CD4-positive, alpha-beta T cell treated with Interleukin-6 at 100 ng/mL for 8 hours (primary cell): Measurements from ENCODE around the gene FUT8.
"Not testable (repeated sequence)": the region's sequence is repeated elsewhere in the genome, so short reads cannot be mapped to it uniquely, and the experiment has no call there.

Experiments
- DNase-seq: peaks from one replicate; pipeline ENCODE4 v3.0.0-alpha.2; 2020; ENCODE audit warnings: mixed read lengths, low spot score

Gene FUT8

DNA sequence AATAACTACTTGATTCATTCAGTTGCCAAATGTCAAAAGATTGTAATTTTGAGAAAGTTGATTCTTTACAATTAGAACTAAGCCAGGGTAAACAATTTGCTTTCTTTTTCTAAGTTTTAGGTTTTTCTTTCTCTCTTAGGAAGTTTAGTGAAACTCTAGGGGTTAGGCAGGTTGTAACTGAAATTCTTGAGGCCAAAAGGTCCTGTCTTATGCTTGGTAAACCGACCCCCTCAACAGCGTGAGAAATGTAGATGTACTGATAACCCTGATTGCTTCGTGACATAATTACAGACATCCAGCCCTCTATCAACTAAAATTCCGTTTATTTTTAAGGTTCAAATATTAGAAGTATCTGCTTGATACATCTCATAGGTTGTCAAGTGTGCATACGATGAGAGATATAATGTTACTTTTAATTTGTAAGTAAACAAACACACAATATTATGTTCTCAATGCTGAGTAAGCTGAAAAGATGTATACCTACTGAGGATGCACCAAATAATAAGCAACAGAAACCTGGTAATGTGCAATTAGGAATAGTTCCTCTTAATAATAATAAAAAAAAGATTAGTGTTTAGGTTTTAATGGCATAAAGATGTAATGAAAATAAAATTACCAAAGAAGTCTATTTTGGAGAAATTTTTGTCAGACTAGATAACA is 7.2 kb downstream of the FUT8 start:
- DNase-seq, result no peak

DNA sequence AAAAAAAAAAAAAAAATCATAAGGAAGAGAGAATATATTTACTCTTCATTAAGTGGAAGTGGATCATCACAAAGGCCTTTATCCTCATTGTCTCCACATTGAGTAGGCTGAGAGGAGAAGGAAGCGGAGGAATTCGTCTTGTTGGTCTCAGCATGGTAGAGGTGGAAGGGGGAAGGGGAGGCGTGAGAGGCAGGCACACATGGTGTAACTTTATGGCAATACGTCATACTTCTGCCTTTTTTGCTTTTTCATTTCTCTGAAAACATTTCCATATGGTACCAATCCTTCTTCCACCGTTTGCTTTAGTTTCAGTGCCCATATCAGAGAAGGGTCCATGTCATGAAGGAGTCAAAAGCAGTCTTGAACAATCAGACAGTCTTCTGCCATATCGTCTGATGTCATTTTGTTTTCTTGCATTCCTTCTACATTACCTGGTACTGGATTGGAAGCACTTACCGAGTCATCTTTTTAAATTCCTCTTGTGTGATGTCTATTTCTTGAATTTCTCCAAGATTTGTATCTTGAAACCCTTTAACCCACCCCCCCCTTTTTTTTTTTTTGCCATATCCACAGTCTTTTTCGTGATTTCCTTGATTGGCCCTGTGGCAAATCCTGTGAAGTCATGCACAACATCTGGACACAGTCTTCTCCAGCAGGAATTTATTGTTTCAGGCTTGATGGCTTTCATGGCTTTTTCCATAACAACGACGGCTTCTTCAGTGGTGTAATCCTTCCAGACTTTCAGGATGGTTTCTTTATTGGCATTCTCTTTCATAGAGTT is 8.9 kb downstream of the FUT8 start:
- DNase-seq, result no peak

DNA sequence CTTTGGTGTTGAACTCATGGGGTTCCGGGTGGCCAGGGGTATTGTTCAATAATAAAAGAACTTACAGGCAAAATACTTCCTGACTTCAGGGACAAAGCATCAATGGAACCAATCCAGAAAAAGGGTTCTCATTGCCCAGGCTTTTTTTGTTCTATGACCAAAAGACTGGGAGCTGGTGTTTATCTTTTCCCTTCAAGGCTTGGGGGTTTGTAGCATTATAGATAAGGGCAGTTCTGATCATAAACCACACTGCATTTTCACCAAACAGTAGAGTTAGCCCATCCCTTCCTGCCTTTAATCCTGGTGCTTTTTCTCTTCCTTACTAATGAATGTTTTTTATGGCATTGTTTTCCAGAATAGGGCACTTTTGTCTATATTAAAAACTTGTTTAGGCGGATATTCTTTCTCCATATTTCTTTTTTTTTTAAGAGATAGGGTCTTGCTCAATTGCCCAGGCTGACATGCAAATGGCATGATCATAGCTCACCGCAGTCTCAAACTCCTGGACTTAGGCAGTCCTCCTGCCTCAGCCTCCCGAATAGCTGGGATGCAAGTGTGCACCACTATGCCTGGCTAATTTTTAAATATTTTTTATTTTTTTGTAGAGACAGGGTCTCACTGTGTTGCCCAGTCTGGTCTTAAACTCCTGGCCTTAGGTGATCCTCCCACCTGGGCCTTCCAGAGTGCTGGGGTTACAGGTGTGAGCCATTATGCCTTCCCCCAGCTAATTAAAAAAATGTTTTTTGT is 9.7 kb downstream of the FUT8 start:
- DNase-seq, result no peak

DNA sequence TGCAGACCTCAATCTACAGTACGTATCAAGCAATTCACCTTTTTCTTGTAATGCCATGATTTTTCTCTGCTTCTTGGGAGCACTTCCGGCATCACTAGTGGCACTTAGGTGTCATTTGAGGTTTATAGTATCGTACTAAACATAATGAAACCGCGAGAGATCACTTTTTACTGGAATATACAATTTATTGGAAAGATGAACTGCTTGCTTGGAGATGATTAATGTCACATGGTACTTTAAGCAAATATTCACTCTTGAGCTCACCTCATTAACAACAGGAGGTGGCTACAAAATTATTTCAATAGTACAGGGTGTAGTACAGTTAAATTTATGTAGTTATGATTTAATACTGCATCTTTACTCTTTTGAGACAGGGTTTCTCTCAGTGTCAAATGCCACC is 11.5 kb downstream of the FUT8 start:
- DNase-seq, result no peak

DNA sequence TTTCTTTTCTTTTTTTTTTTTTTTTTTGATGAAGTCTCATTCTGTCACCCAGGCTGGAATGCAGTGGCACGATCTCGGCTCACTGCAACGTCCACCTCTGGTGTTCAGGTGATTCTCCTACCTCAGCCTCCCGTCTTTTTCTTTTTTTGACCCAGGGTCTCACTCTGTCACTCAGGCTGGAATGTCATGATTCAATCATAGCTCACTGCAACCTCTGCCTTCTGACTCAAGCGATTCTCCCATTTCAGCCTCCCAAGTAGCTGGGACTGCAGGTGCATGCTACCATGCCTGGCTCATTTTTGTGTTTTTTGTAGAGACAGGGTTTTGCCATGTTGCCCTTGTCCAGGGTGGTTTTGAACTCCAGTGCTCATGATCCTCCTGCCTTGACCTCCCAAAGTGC is 12.0 kb downstream of the FUT8 start:
- no peak for DNase-seq

DNA sequence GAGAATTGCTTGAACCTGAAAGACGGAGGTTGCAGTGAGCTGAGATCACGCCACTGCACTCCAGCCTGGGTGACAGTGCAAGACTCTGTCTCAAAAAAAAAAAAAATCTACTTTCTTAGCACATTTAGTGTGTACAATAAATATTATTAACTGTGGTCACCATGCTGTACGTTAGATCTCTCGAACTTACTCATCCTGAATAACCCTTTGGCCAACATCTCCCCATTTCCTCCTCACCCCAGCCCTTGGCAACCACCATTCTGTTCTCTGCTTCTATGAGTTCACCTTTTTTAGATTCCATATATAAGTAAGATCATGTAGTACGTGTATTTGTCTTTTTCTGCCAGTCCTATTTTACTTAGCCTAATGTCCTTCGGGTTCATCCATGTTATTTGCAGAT is 13.4 kb downstream of the FUT8 start:
- no peak for DNase-seq

DNA sequence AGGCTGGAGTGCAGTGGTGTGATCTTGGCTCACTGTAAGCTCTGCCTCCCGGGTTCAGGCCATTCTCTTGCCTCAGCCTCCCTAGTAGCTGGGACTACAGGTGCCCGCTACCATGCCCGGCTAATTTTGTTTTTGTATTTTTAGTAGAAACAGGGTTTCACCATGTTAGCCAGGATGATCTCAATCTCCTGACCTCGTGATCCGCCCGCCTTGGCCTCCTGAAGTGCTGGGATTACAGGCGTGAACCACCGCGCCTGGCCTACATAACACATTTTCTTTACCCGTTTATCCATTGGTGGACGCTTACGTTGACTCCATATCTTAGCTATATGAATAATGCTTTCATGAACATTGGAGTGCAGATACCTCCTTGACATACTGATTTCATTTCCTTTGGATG is 14.4 kb downstream of the FUT8 start:
- DNase-seq, result not testable (repeated sequence)

DNA sequence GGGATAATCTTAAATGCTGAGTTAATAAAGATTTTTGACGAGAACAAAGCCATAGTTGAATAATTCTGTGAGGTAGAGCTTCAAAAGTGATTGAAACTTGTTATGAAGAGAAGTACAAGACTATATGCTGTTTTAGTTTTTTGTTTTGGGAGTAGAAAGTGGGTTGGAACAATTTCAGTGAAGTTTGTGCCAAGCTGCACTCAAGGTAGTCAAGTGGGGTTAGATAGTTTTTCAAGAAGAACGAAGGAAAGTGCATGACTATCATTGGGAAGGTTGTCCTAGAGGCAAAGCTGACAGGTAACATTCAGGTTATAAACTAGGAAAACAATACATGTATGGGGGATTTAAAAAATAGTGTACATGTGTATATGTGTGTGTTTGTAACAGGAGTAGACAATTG is 16.2 kb downstream of the FUT8 start:
- no peak for DNase-seq

DNA sequence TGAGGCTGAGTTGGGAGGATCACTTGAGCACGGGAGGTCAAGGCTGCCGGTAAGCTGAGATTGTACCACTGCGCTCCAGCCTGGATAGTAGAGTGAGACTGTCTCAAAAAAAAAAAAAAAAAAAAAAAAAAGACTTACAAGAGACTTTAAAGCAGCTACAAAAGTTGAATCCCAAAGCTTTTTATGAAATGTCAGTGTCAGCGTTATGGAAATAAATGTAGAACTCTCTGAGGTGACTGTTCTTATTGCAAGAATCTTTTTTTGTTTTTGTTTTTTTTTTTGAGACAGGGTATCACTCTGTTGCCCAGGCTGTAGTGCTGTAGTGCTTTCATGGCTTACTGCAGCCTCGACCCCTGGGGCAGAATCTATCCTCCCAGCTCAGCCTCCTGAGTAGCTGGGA is 17.2 kb downstream of the FUT8 start:
- DNase-seq, result no peak

DNA sequence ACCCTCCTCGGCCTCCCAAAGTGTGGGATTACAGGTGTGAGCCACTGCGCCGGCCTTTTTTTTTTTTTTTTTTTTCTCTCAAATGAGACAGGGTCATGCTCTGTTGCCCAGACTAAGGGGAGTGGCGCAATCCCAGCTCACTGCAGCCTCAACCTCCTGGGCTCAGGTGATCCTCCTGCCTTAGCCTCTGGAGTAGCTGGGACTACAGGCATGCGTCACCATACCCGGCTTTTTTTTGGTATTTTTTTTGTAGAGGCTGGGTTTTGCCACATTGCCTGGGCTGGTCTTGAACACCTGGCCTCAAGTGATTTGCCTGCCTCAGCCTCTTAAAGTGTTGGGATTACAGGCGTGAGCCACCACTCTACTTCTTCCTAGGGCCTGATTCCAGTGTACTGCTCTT is 18.7 kb downstream of the FUT8 start:
- no peak for DNase-seq

DNA sequence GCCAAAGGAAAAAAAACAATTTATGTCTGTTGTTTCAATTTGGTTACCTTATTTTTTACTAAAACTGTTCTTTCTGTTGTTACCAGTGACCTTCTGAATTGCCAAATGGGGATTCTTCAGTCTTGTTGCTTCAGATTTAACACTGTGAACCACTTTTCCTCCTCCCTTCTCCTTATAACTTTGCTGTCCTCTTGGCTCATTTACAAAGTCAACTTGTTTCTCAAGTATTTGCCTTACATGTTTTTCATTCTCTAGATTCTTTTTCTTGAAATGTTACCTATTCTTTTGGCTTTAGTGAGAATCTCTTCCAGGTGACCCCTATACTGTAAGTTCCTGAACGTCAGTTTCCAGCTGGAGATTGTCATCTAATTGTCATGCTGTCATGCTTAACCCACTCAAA is 19.4 kb downstream of the FUT8 start:
- no peak for DNase-seq

DNA sequence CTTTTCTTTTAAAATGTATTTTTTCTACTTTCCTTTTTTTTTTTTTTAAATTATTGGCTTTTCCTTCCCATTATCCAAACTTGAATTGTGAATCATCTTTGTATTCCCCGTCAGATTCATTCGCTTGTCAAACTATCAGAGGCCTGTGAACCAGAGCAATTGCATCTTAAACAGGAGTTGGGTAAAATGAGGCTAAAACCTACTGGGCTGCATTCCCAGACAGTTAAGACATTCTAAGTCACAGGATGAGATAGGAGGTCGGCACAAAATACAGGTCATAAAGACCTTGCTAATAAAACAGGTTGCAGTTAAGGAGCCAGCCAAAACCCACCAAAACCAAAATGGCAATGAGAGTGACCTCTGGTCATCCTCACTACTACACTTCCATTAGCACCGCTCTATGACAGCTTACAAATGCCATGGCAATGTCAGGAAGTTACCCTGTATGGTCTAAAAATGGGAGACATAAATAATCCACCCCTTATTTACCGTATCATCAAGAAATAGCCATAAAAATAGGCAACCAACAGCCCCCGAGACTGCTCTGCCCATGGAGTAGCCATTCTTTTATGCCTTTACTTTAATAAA is 19.9 kb downstream of the FUT8 start:
- DNase-seq, result no peak

DNA sequence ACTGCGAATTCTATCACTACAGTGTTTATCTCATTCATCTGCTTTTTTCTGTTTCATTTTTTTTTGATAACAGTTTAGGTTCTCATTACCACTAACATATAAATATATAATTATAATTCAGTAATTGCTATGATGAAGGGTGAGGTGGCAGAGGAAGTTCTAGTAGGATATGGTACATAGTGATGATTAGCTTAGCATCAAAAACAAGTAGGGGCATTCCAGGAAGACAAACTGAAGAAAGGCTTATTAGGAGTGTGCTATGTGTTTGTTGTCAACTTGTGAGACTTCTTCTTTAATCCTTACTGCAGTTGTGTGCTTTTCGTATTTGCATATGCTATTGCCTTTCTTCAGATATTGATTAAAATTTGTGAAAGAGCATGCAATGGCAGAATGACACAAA is 20.6 kb downstream of the FUT8 start:
- no peak for DNase-seq

DNA sequence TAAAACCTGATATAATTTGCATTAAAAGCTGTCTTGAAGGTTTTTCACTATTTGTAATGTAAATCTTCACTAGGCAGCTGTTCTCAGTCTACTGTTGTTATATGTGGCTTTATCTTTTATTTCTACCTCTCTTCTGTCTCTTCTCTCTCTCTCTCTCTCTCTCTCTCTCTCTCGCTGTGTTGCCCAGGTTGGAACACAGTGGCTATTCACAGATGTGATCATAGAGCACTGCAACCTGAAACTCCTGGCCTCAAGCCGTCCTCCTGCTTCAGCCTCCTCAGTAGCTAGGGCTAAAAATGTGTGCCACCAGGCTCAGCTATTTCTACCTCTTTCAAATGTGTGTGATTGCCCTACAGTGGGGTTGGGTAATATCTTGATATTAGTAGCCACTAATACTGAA is 21.1 kb downstream of the FUT8 start:
- no peak for DNase-seq

DNA sequence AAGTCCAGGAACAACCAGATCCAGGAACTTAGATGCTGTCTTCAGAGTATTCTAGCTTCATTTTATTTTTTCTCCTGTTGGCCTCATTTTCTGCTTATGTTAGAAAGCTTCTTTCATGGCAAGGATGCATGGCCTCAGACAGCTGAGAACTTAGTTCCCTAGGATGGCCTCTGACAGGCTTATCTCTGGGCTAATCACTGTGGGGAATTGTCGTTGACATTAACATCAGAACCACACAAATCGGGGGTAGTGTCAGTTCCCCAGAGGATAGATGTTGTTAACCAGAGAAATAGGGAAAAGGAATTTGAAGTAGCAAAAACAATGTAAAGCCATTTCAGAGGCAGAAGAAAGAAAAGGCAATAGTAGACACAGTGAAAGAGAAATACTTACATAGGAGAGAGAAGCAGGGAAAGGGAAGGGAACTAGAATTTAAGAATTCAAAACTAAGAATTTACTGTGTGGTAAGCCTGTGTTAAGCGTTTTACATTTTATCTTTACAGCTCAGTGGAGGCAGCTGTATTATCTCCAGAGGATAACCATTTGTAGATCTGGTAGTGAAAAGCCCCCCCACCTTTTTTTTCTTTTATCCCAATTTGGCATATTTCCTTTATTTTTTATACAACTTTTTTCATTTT is 21.8 kb downstream of the FUT8 start:
- no peak for DNase-seq

DNA sequence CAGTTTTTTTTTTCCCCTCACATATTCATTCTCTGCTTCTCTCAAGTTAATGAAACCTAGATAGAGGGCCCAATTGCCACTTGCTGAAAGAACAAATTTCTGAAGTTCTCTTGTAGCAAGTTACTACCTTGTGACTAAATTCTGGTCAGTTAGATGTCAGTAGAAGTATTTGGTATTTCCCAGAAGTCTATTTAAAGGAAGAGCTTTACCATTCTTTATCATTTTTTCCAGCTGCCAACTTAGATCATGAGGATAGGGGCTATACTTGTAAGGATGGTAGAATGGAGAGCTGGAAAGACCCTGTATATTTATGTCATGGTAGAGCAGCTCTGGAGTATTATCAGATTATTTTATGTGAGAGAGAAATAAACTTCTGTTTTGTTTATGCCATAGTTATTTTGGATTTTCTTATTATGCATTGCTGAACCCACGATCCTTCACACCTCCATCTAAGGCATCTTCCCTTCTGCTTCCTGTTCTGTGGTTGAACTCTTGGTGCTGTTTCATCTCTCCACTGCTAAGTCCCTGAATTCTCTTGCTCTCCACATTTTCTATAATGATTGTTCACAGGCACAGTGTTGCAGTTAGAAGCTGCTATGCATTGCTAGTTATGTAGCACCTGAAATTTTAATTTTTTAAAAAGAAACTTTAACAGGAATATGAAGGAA is 25.9 kb downstream of the FUT8 start:
- no peak for DNase-seq

DNA sequence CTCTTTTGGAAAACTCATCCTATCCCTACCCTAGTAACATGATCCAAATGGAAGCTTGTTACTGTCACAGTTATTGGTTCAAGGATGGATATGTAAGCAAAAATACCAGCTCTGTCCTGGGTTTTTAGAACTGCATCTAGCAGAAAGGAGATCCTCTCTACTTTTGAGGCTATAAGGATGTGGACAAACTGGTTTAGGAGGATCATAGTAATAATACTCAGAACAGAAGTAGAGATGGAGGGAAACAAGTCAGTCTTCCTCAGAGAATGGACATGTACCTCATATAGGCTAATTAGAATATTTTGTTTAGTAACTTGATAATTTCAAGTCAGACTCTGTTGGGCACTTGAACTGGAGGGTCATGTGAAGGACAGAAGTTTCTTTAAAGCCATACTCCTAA is 26.6 kb downstream of the FUT8 start:
- no peak for DNase-seq

DNA sequence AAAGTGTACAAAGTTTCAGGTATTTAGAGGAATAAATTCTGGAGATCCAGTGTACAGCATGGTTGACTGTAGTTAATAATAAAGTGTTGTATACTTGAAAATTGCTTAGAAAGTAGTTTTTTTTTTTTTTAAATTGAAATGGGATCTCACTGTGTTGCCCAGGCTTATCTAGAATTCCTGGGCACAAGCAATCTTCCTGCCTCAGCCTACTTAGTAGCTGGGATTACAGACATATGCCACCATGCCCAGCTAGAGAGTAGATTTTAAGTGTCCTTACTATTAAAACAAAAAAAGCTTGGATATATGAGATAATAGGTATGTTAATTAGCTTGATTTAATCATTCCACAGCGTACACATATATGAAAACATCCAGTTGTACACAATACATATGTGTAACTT is 27.7 kb downstream of the FUT8 start:
- DNase-seq, result no peak

DNA sequence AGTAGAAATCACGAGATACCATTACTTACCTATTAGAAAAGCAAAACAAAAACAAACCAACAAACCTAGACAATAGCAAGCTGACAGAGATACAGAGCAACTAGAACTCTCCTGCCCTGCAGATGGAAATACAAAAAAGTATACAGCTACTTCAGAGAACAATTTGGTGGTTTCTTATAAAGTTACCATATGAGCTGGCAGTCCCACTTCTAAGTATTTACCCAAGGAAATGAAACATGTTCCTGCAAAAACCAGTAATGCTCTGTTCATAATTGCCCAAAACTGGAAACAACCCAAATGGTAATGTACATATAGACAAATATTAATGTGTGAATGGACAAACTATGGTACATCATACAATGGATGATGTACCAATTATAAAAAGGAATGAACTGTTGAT is 31.7 kb downstream of the FUT8 start:
- no peak for DNase-seq

DNA sequence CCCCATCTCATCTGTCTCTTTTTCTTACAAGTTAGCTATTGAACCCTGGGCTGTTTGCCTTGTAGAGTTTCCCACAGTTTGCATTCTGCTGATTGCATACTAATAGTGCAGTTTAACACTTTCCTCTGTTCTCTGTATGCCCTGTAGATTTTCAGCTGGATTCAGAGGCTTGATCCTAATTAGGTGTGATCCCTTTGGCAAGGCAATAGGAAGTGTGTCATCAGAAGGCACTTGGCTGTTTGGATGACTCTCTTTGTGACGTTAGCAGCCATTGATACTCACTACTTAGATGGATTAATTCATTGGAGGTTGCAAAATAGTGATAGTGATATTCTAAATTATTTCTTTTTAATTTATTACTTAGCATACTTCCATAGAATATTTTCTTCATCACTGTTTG is 33.6 kb downstream of the FUT8 start:
- no peak for DNase-seq

DNA sequence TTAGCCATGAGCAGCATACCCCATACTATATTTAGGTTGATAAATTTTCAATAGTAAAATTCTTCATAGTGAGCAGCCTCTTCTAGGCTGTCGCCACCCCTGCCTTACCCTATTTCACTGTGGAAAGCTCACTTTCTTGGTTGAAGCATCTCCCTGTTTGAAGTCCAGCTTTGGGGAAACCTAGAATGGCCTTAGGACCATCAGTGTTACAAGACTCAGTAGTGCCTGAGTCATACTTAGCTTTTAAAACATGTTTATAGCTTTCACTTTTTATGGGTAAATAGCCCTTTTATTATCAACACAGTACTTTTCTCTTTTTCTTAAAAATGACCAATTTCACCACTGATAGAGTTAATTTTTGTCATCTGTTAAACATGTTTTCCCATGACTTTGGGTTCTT is 37.1 kb downstream of the FUT8 start:
- no peak for DNase-seq
